GM21423 (cell line): Measurements from ENCODE around the gene IGSF21.

Source experiments
- ATAC-seq: cut with Tn5 transposase; IDR thresholded peaks from one replicate; pipeline ENCODE4 v1.9.1; 2021; ENCODE audit warnings: mild to moderate bottlenecking, moderate library complexity; ENCODE audit not compliant: unreplicated experiment

Gene IGSF21

DNA sequence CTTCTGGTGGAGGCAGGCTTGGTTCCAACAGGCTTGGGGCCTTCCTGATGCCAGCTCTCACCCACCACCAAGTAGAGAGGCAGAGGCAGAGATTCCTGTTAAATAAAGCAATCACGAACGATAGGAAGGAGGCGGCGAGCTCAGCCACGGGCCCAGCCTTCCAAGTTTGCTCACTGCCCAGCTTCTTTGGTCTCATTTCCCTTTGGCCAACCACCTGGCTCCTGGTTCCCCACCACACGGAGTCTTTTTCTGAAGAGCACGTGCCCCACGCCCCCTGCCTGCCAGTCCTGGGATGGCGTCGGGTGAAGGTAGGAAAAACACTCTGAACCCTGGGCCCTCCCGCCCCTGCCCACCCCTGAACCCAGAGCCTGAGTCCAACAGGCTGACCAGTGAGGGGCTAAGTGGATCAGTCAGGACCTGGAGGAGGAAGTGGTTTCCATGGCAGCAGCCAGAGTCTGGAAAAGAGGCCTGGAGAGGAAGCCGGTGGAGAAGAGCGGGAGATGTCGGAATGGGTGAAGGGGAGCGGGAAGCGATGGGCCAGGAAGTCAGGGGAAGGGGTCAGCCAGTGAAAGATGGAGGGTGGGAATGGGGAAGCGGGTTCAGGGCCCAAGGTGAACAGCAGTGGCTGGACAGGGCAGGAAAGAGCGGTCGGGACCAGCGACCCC is 214.9 kb downstream of the IGSF21 start:
- ATAC-seq, result no peak

DNA sequence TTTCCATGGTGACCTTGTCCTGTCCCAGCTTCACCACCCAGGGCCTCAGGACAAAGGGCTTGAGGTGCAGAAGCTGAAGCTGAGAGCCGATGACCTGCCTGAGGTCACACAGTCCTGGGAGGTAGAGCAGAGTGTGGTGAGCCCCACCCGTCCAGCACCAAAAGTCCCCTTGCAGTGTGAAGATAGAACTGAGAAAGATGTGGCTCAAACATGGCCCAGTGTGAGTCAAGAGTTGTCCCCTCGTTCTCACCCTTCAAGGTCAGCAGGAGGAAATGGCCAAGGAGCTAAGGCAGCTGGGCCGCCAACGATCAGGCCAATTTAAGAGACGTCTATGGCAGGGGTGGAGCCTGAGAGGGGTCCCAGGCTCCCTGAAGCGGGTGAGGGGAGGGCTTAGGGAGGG is 215.7 kb downstream of the IGSF21 start:
- no peak for ATAC-seq

DNA sequence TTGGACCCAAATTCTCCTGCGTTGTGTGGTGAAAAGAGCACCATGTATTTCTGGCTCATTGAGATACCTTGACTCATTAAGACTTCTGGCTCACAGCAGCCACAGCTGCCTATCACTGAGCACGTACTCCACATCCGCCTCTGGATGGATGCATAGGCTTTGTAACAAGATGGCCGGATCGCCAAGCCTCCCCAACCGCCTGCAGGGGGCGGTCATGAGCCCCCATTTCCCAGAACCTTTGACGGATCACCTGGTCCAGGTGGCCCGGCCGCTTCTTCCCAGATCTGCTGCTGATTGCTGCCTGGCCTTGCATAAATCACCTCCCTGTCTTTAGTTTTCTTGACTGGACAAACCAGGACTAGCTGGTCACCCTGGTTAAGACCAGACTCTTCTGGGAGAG is 216.6 kb downstream of the IGSF21 start:
- no peak for ATAC-seq

DNA sequence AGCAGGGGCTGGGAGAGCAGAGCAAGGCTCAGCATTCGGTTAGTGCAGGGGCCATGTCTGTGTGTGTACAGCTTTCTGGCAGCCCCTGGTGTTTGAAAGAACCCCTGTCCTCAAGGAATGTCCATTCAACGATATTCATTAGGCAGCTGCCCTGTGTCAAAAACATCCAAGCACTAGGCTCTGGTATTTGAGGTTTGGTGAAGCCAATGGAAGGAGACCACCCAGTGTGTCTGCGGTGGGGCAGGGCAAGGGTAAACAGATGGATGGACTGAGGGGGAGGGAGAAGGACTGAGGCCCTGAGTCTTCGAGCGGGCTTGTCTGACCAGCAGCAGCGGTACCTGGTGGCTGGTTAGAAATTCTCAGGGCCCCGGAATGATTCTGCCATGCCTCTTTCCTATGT is 217.5 kb downstream of the IGSF21 start:
- ATAC-seq, result no peak

DNA sequence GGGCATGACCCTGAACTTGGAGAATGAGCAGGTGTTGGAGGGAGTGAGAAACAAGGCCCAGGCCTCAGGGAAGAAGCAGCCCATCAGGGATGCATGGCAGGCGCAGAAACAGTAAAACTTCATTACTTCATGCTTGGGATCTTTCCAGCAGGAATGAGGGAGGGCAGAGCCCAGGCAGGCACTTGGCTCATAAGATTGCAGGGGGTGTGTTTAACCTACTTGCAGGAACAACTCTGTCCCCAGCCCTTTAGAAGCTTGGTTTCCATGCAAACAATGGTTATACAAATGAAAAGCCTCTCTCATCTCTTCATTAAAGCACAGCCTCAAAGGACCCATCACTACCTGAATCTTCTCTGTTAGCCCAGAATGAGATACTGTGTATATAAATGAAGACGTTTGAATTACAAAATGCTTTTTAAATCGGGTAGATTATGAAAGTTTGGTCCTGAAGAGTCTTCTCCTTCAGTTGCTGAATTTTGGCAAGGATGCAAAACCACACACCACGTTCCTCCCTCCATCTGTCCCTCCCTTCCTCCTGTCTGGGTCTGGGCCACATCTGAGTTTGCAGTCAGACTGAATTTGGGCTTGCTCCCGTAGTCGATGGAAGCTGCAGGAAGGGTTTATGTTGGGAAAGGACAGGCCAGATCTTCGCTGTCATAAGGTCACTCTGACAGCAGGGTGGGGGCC is 218.8 kb downstream of the IGSF21 start:
- ATAC-seq, result no peak

DNA sequence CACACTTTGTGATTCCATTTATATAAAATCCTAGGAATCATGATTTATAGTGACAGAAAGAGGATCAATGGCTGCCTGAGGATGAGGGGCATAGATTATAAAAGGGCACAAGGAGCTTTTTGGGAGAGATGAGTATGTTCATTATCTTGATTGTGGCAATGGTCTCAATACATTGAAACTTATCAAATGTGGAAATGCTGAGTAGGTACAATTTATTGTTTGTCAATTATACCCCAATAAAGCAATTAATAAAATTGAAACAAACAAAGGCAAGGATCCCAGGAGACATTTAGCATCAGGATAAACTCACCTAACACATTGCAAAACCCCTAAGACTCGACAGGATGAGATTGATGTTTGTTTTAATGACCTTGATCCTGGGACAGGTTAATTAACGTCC is 220.1 kb downstream of the IGSF21 start:
- ATAC-seq, result no peak

DNA sequence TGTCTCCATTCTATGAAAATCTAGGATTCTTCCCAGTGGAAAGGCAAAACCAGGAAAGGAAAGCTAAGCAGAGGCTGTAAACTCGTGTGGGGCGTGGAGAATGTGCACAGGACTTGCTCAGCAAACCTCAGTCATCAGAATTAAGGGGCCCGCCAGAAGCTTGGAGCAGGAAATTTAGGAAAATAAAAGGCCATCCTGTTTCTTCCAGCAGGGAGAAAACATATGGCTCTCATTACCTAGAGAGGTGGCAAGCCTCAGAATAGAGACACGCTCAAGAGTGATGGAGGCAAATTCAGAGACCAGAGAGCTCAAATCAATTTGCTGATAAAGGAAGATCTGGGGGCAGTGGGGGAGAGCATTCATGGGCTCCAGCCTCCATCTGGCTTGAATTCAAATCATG is 221.2 kb downstream of the IGSF21 start:
- ATAC-seq, result no peak

DNA sequence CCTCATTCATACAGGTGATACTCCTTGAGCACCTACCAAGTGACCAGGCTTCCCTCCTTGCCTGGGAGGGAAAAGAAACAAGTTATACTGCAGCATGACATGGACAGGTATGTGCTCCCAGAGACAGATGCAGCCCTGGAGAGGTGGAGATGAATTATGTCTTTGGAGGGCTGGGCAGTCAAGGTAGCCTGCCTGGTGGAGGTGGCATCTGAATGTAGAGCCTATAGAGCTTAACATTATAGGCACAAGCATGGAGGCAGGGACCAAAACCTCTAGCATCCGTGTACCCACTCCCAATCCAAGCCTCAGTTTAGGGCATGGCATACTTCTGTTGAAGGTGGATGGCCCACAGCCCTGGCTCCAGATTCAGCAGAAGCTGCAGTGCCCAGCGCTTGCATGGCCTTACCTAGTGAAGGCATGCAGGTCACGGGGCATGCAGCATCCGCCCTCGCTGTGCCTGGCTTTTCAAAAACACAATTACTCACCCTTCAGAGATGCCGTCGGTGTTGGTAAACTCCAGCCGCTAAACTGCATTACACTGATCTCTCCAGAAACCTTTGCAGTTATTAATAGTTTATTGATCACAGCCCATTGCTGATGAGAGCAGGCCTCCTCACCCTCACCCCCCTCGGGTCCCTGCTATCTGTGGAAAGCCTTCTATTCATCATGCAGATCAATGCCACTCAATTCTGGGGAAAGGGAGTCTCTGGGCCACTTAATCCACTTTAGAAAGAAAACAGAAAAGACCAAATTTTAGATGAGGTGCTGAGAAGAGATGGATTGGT is 222.1 kb downstream of the IGSF21 start:
- no peak for ATAC-seq

DNA sequence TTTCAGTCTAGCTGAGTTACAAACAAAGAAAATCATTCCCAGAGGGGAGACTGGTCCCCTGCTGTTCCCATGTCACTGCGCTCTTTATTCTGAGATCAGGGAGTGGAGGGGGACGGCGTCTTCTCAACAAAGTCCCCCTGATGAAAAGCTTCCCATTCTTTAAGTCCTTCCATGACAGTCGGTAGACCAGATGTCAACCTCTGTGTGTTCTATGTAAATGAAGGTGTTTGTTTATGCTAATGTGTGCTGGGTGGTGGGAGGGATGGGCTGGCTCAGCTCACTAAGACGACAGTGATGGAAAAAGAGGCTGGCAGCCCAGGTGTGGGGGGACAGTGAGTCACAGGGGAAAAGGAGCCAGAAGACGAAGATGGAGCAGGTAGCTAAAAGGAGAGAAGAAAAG is 225.0 kb downstream of the IGSF21 start:
- ATAC-seq, result no peak

DNA sequence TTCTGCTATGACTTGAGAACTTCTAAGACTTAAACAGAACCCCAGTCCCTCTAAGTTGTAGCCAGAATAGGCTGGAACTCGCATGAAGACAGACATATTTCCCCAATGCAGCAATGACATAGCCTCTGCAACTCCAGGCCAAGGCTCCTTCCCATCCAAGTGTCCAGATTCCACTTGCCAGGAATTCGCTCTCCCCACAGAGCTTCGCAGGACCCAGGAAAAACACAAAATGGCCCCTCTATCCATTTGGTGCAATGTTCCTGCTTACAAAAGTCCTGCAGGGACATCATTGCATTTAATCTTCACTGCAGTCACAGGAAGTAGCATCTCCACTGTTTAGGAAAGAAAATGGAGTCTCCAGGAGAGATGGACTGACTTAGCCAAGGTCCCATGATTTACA is 225.6 kb downstream of the IGSF21 start:
- no peak for ATAC-seq

DNA sequence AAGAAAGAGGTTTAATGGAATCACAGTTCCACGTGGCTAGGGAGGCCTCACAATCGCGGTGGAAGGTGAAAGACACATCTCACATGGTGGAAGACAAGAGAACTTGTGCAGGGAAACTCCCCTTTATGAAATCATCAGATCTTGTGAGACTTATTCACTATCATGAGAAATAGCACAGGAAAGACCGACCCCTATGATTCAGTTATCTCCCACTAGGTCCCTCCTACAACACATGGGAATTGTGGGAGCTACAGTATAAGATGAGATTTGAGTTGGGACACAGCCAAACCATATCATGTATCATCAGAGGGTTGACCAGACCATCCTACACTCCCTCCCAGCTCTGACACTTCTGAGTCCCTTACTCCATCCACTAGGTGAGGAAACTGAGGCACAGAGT is 229.2 kb downstream of the IGSF21 start:
- no peak for ATAC-seq

DNA sequence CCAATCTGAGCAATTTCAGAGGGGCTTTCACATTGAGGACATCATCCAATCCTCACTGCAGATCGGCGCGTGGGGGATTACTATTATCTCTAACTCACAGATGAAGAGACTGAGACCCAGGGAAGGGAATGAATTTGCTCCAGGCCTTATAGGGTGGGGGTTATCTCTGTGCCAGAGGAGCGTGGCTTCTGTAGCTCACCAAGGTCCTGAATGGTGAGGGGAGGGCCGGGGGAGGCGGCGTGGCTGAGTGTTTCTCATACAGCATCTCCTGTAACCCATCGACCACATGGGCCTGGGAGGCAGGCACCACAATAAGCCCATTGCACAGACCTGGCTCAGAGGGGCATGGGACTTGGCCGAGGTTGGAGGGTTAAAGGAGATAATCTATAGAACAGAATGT is 230.2 kb downstream of the IGSF21 start:
- no peak for ATAC-seq

DNA sequence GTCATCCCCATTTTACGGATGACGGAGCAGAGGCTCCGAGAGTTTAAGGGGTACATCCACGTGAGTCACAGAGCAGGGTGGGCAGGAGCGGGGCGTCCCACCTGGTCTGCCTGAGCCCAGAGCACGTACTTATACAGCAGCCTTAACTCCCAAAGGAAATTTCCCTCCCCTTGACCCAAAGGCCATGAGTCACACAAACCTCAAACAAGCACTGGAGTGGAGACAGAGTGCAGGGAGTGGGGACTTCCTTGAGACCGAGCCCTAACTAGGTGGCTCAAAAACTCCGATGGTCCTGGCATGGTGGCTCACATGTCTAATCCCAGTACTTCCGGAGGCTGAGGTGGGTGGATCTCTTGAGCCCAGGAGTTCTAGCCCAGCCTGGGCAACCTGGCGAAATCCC is 231.6 kb downstream of the IGSF21 start:
- ATAC-seq, result no peak

DNA sequence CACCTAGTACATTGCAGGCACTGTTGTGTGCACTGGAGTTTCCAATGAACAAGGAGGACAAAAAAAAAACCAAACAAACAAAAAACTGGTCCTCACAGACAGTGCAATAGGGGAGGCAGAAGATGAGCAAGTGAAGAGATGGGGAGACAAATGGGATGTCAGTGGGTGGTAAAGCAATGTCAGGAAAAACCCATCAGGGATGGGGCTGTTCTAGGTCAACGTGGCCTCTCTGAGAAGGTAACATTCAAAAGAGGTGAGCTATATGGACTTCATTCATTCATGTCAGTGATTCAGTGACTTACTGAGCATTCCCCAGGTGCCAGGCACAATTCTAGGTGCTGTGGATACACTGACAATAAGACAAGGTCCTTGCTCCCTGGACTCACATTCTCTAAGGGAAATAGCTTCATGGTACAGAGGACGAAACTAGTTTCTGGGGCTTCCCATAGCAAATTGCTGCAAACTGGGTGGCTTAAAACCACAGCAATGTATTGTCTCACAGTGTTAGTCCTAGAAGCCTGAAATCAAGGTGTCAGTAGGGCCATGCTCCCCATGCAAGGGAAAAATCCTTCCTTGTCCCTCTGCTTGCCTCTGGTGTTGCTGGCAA is 232.7 kb downstream of the IGSF21 start:
- no peak for ATAC-seq

DNA sequence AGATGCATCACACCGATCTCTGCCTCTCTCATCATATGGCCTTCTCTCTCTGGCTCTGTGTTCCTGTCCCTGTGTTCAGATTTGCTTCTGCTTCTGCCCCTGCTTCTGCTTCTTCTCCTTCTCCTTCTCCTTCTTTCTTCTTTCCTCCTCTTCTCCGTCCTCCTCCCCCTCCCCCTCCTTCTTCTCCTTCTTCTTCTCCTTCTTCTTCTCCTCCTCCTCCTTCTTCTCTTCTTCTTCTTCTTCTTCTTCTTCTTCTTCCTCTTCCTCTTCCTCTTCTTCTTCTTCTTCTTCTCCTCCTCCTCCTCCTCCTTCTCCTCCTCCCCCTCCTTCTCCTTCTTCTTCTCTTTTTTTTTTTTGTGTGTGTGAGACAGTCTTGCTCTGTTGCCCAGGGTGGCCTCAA is 233.2 kb downstream of the IGSF21 start:
- ATAC-seq, result no peak

DNA sequence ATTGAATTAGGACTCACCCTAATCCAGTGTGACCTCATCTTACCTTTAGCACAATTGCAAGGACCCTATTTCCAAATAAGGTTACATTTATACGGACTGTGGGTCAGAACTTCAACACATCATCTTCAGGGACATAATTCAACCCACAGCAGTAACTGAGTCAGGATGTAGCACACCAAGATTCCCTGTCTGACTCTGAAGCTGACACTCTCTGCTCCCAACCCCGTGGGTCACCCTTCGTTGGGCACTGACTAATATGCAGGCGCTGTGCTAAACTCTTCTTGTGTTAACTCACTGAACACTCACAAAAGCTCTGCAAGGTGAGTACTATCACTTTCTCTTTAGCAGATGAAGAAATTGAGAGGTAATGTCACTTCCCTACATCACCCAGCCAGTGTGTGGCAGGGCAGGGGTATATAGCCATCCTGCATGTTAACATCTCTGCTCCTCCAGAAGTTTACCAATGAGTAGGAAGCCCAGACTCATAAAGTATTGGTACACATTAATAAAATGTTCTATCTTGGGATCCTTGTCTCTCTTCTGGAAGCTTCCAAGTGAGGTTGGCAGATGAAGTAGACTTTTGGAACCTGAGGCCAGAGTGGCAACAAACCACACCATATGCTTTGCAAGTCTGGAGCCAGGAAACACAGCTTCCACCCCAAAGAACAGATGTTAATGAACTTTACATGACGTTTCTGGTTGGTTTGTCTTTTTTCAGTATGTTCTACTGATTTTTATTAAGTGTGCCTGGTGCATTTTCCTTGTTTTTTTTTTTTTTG is 233.9 kb downstream of the IGSF21 start:
- ATAC-seq, result no peak

DNA sequence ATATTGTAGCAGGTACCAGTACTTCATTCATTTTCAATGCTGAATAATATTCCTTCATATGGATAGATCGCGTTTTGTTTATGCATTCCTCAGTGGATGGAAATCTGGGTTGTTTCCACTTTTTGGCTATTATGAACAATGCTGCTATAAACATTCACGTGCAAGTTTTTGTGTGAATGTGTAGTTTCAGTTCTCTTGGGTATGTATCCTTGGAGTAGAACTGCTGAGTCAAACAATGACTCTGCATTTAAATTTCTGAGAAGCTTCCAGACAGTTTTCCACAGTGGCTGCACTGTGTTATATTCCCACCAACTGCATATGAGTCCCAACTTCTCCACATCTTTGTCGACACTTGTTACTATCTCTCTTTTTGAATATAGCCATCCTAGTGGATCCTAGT is 235.1 kb downstream of the IGSF21 start:
- no peak for ATAC-seq

DNA sequence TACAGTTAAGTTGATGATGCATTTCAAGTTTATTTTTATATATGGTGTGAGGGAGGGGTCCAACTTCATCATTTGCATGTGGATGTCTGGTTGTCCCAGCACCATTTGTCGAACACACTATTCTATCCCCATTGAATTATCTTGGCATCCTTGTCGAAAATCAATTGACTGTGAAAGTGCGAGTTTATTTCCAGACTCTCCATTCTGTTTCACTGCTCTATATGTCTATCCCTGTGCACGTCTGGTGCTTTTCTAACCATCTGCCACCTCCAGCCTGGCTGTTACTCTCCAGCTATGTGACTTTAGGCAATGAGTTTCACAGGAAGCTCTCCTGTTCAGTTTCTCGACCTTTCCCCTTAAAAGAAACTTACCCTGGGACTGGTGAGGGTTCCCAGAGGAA is 236.0 kb downstream of the IGSF21 start:
- ATAC-seq, result no peak

DNA sequence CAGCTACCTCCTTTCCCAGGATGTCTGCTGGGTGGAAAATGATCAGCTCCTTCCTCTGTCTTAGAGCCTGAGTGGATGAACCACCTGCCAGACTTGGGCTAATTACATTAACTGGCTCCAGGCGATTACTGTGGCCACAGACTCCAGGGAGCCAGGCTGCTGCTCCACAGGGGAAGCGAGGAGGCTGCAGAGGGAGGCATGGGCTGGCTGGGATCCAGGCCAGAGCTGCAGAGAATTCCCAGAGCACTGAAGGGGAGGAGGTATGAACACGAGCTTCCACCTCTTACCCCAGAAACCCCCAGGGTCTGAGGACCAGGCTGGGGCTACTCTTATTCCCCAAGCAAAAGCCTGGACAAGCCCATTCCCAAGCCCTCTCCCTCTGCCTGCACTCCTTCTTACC is 237.2 kb downstream of the IGSF21 start:
- no peak for ATAC-seq

DNA sequence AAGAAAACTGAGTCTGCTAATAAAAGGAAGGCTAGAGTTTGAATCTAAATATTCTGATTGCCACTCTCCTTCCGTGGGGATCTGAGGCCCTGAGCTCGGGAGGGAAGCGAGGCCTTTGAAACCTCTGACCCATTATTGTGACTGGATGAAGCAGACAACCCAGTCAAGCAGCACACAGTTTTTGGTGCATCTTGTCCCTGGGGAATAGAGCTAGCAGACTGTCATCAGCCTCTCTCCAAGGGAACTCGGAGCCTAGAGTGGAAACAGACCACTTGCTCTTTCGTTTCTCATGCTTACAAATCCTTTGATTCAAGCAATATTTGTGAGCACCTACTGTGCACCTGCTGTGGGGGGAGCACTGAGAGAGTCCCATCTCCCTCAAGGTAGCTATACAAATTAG is 240.0 kb downstream of the IGSF21 start:
- ATAC-seq, result no peak

DNA sequence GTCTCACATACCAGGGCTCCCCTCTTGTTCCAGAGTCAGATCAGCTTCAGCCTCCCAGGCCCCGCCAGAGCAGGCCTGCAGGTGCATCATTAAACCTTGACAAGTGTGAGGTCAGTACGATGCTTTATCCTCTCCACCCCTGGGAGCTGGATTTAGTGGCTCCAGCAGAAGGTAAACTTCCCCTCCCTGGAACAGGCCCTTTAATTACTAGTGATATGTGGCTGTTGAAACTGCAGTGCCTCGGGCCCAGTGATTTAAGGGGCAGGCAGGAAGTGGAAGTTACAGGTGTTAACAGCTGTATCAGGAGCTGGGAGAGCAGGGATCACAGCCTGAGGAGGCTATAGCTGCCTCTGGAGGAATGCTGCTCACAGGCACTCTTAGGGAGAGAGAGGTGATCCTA is 240.8 kb downstream of the IGSF21 start:
- ATAC-seq, result no peak
